Cerebellar cortex (tissue), 1 donor: ENCODE data around the gene B4GALNT1.

Experiments
- DNase-seq: peaks from one replicate; pipeline ENCODE4 v3.0.0-alpha.2; 2015; ENCODE audit warnings: low spot score

The B4GALNT1 gene

GRCh38 chr12:57585156-57585555 is 47.8 kb downstream of the B4GALNT1 start:
- DNase-seq = no peak

GRCh38 chr12:57584690-57585089 is 48.3 kb downstream of the B4GALNT1 start:
- no peak for DNase-seq

- DNase-seq = no peak
These were observed 49.0 kb downstream of the B4GALNT1 start for GRCh38 chr12:57584050-57584449.

GRCh38 chr12:57583008-57583831 is 49.8 kb downstream of the B4GALNT1 start:
- DNase-seq = peak; percentile 86

- DNase-seq = no peak
These were observed 50.6 kb downstream of the B4GALNT1 start for GRCh38 chr12:57582440-57582839.

- DNase-seq = no peak
These were observed 51.2 kb downstream of the B4GALNT1 start for GRCh38 chr12:57581802-57582201.

GRCh38 chr12:57580466-57580795 is 52.6 kb downstream of the B4GALNT1 start:
- DNase-seq = no peak

- DNase-seq = no peak
These were observed 53.1 kb downstream of the B4GALNT1 start for GRCh38 chr12:57579677-57580465.

GRCh38 chr12:57579011-57579410 is 54.0 kb downstream of the B4GALNT1 start:
- no peak for DNase-seq

GRCh38 chr12:57577981-57578758 is 54.8 kb downstream of the B4GALNT1 start:
- no peak for DNase-seq

- DNase-seq = no peak
These were observed 56.3 kb downstream of the B4GALNT1 start for GRCh38 chr12:57576613-57577160.
